ENCODE measurements around the gene SMG6.
"Not testable (repeated sequence)": the region's sequence is repeated elsewhere in the genome, so short reads cannot be mapped to it uniquely, and the experiment has no call there.

SMG6 gene

GRCh38 chr17:2155573-2155972, 148.0 kb downstream of the SMG6 start:
- DNase-seq (ENCODE audit: extremely low read depth in 1 of 2, low read depth in 1 of 2) = no peak

DNA sequence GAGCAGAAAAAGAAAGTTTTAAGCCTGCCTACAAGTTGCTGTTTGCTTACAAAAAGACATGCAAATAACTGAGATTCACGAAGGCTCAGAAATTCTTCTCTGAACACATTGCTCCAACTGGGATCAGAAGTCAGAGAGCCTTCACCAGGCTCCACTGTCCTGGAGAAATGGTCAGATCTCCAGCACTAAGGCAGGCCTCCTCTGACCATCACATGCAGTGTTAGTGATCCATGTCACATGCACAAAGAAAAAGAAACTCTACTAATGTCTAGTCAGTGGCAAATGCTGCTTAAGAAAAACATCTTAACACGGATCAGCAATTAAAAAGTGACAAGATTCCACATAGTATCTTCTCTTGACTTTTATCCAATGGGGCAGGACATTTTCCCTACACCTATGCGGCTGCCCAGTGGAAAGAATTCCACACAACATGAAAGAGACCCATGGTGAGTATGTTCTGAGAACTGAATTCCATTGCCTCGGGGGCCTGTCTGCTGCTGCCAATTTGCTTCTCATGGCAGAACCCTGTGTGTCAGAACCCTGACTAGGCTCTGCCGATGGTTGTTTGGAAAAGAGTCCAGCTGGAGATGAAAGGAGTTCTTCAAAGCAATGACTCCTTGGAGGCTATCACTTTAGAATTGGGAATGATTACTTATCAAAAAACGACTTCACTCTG, 152.1 kb downstream of the SMG6 start:
- no peak for DNase-seq (ENCODE audit: extremely low read depth in 1 of 2, low read depth in 1 of 2)

- no peak for DNase-seq (ENCODE audit: extremely low read depth in 1 of 2, low read depth in 1 of 2)
These were observed 152.8 kb downstream of the SMG6 start for GRCh38 chr17:2150806-2151205.

- DNase-seq (ENCODE audit: extremely low read depth in 1 of 2, low read depth in 1 of 2) = no peak
These were observed 153.7 kb downstream of the SMG6 start for GRCh38 chr17:2149934-2150333.

- DNase-seq (ENCODE audit: extremely low read depth in 1 of 2, low read depth in 1 of 2) = no peak
These were observed 157.3 kb downstream of the SMG6 start for GRCh38 chr17:2146132-2146871.

- no peak for DNase-seq (ENCODE audit: extremely low read depth in 1 of 2, low read depth in 1 of 2)
These were observed 158.9 kb downstream of the SMG6 start for GRCh38 chr17:2144701-2145100.

DNA sequence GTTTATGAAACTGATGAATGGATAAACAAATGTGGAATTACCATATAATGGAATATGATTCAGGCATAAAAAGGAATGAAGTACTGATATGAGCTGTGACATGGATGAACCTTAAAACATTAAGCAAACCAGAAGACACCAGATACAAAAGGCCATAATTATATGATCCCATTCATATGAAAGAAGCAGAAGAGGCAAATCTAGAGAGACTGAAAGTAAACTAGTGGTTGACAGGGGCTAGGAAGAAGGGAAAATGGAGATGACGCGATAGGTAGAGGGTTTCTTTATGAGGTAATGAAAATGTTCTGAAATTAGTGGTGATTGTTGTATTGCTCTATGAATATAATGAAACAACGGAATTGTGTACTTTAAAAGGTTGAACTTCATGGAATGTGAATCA, 160.3 kb downstream of the SMG6 start:
- no peak for DNase-seq (ENCODE audit: extremely low read depth in 1 of 2, low read depth in 1 of 2)

DNA sequence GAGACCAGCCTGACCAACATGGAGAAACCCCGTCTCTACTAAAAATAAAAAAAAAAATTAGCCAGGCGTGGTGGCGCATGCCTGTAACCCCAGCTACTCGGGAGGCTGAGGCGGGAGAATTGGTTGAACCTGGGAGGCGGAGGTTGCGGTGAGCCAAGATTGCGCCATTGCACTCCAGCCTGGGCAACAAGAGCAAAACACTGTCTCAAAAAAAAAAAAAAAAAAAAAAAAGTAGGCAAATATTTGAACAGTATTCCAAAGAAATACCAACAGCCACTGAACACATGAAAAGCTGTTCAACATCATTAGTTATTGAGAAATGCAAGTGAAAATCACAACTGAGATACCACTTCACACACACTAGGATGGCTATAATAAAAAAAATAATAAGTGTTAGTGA, 160.9 kb downstream of the SMG6 start:
- DNase-seq (ENCODE audit: extremely low read depth in 1 of 2, low read depth in 1 of 2) = not testable (repeated sequence)

DNA sequence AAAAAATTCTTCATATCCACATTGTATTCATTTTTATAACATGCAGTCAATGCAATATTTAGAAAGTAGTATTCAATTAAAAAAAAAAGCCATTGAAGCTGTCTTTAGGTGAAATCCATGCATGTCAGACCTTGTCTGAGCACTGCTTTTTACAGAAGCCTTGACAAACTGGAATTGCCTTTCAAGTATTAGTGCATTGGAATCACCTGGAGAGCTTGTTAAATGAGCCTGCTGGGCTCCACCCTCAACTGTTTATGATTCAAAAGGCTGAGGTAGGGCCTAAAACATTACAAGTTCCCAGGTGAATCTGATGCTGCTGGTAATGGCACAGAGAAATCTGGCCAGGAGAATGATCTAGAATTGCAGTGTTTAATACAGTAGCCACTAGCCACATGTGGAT, 162.9 kb downstream of the SMG6 start:
- DNase-seq (ENCODE audit: extremely low read depth in 1 of 2, low read depth in 1 of 2) = no peak

DNA sequence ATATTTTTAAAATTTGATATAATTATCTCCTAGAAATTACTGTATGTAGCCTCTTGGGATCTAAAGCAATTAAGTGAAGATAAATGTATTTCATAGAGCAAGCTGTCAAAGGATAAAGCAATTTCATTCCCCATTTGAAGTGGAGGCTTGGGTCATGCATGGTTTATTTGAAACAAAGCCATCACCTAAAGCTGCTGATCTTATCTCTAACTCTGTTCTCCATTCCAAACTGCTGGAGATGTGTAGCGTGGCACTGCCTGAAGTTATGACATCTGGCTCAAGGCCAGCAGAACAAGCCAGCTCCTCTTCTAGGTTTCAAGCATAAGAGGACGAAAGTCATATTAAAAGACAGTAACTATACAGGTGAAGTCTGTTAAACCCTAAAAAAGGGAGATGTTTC, 164.8 kb downstream of the SMG6 start:
- DNase-seq (ENCODE audit: extremely low read depth in 1 of 2, low read depth in 1 of 2) = no peak

DNA sequence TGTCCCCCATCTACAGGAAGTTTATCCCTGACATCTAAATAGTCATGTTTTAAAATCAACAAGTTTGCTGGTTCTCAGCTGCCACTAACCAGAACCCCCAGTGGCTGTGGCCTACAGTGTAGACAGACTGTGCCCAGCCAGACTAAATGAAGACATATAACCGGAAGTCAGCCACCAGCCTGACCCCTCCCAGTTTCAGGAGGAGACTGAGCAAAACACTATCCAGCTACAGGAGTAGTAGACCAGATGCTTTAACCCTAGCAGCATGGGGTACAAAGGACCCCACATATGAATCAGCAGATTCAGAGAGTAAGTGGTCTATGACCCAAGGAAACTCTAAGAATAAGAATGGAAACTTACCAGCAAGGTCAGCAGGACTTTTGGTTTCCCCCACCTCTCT, 165.3 kb downstream of the SMG6 start:
- no peak for DNase-seq (ENCODE audit: extremely low read depth in 1 of 2, low read depth in 1 of 2)

DNA sequence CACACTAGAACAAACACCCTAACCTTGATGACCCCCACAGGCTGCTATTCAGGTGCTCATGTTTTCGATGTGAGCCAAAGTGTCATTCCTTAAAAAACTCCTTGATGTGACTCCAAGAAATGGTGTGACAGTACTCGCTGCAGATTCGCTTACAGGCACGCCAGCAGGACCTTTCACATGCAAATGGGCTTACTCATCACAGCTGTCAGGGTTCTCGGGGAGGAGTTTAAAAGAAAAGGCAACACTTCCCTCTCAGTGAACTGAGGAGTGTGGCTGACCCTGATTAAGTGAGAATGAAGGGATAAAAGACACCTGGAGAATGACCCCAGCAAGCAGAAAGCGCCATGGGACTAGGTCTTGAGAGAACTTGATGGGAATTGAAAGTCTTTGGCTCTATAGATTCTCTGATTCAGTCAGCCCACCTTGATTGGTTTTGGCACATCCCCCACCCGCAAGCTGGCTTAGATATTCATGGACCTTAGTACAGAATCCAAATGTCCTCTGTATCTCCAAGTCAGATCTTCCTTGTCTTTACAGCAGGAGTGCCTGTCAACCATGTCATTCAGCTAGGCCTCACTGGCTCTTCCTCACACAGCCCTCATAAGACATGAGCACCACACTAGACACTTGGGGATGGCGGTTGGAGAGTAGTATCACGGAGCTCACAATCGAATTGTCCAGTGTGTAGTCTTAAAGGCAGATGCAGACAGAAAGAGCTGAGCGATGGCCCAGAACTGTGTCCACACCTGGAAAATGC, 166.1 kb downstream of the SMG6 start:
- no peak for DNase-seq (ENCODE audit: extremely low read depth in 1 of 2, low read depth in 1 of 2)

DNA sequence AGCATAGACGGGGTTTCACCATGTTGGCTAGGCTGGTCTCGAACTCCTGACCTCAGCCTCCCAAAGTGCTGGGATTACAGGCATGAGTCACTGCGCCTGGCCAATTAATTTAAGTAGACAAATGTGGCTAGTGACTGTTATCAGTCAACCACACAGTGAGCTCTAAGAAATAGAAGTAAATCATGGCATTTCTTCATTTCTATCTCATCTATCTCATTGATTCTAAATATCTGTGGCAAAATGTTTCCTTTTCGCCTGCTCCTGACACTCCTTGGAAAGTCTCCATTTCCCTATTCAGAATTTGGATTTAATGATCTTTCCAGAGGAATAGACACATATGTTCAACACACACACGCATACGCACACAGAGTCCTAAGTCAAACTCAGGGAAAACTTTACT, 167.3 kb downstream of the SMG6 start:
- no peak for DNase-seq (ENCODE audit: extremely low read depth in 1 of 2, low read depth in 1 of 2)

GRCh38 chr17:2128011-2128410, 175.6 kb downstream of the SMG6 start:
- no peak for DNase-seq (ENCODE audit: extremely low read depth in 1 of 2, low read depth in 1 of 2)

DNA sequence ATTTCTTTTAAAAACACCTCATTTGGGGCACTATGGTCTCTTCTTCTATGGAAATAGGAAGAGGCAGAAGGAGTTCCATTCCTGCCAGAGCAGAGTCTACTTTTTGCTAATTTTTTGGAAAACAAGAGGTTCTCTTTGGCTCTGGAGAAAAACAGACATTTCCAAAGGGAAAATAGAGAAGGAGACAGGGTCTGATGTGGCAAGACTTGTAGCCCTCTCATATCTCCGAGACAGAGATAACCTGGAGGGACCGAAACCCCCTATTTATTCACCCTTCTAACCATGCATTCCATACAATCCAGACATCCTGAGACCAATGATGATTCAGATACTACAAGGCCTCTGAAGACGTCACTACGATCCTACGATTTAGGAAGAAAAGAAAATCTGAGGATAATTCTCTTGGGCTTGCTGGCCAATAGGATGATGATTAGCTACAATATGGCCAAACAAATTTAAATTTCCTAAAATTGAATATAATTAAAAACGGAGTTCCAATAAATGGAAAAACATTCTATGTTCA, 178.5 kb downstream of the SMG6 start:
- DNase-seq (ENCODE audit: extremely low read depth in 1 of 2, low read depth in 1 of 2) = no peak

GRCh38 chr17:2124391-2124790, 179.2 kb downstream of the SMG6 start:
- DNase-seq (ENCODE audit: extremely low read depth in 1 of 2, low read depth in 1 of 2) = no peak

DNA sequence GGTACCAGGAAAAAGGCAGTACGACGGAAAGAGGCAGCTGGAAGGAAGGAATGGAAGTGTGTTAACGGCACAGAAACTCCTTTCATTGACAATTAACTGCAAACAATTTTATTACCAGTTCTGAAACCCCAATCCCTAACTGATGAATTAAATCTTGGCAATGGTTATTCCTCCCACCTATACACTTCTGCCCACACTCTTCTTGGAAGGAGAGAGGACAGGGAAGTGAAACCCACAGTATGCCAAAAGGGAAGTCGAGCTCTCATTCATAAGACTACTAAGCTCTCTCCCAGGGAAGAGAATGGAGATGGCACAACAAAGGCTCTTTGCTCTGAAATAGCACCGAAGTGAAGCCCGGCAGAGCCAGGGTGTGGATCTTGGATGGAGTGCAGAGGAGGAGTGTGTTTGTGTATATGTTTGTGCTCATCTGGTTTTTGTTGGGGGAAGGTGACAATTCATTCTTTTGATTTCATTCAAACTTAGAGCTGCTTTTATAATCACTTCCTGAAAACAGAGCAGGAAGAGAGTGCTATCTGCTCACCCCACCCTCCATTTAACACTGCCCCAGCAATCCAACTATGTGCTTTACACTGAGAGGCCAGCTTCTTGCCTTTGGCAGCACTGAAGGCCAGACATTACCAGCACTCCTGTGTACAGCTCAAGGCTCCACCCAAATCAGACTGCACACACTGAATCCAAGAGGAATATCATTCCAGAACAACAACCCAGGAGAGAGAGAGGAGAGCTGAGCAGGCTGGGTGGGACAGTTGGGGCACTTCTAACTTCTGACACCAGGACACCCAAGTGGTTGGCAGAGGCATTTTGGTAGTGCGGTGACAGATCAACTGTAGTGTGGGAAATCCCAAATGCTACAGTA, 180.0 kb downstream of the SMG6 start:
- no peak for DNase-seq (ENCODE audit: extremely low read depth in 1 of 2, low read depth in 1 of 2)

- no peak for DNase-seq (ENCODE audit: extremely low read depth in 1 of 2, low read depth in 1 of 2)
These were observed 180.8 kb downstream of the SMG6 start for GRCh38 chr17:2122641-2123302.

GRCh38 chr17:2120586-2121335, 182.8 kb downstream of the SMG6 start:
- no peak for DNase-seq (ENCODE audit: extremely low read depth in 1 of 2, low read depth in 1 of 2)

DNA sequence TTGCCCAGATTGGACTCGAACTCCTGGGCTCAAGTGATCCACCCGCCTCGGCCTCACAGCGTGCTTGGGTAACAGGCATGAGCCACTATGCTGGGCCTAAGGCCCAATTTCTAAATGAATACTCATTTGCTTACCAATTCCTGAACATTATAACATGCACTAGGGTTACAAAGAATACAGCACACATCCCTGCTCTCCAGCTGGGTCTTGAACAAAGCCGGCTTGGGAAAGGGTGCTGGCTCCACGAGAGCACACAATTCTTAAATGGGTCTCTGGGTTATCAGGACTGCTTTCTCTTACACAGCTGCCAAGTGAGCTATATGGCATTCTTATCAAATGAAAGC, 190.3 kb downstream of the SMG6 start:
- no peak for DNase-seq (ENCODE audit: extremely low read depth in 1 of 2, low read depth in 1 of 2)
